ENCODE data around the gene FBXL22. TPM values are rescaled to one million over a fixed set of nuclear protein-coding genes. Genes with fewer than 3 reads are reported as not detected.

Gene FBXL22
- total RNA-seq, 6 experiments from 2014 or later = 0.20 to 0.57 (median 0.29) TPM

- Mint-ChIP-seq H3K9me3 (no peaks in the 10 kb centered on the region), H3K27me3 (ENCODE audit: insufficient read depth) (no peaks in the 10 kb centered on the region; the same call in 1 of the 2 replicates), H3K4me1 (ENCODE audit: low read depth) (peaks cover 47% of the 10 kb centered on the region), H3K36me3 (ENCODE audit: low read depth) (peaks cover 42% of the 10 kb centered on the region), H3K4me3 (no peak overlapping the region), H3K27ac (no peak overlapping the region)
- no peak for DNase-seq
- no peak for TF ChIP-seq CTCF (IDR thresholded peaks at IDR 0.05)
Observed at GRCh38 chr15:63556246-63556645, 40.9 kb upstream of the FBXL22 start.

- Mint-ChIP-seq H3K9me3 (no peaks in the 10 kb centered on the region), H3K4me1 (ENCODE audit: low read depth) (peaks cover 46% of the 10 kb centered on the region), H3K36me3 (ENCODE audit: low read depth) (peaks cover 42% of the 10 kb centered on the region), H3K4me3 (no peak overlapping the region), H3K27ac (no peak overlapping the region), H3K27me3 (ENCODE audit: insufficient read depth) (no peaks in the 10 kb centered on the region; the same call in 1 of the 2 replicates)
- TF ChIP-seq CTCF (IDR thresholded peaks at IDR 0.05) = no peak
- no peak for DNase-seq
Observed at GRCh38 chr15:63556736-63557135, 40.5 kb upstream of the FBXL22 start.

DNA sequence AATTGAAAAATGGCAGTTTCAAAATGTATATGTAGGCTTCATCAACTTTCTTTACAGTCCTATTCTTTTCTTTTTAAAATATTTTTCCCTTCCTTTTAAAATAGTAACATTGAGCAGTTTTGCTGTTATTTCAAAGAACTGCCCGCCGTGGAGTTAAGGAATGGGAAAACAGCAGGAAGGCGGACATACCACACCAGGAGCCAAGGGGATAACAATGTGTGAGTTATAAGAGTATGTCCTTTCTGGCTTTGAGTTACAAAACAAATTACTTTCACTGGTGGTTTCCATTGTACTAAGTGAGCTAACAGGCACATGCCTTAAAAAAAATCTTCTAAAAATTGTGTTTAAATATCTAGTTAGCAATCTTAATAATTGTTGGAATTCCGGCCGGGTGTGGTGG lies 37.4 kb upstream of the FBXL22 start:
- H3K27ac Mint-ChIP-seq = no peak overlapping the region
- no peak for DNase-seq
- no peaks in the 10 kb centered on the region for H3K9me3 Mint-ChIP-seq
- H3K4me3 Mint-ChIP-seq = no peak overlapping the region
- no peaks in the 10 kb centered on the region; the same call in 1 of the 2 replicates for H3K27me3 Mint-ChIP-seq (ENCODE audit: insufficient read depth)
- peaks cover 42% of the 10 kb centered on the region for H3K36me3 Mint-ChIP-seq (ENCODE audit: low read depth)
- no peak for TF ChIP-seq CTCF (IDR thresholded peaks at IDR 0.05)
- peaks cover 16% of the 10 kb centered on the region for H3K4me1 Mint-ChIP-seq (ENCODE audit: low read depth)

- DNase-seq = no peak
- Mint-ChIP-seq H3K36me3 (ENCODE audit: low read depth) (peaks cover 38% of the 10 kb centered on the region), H3K4me3 (no peak overlapping the region), H3K9me3 (no peaks in the 10 kb centered on the region), H3K27ac (no peak overlapping the region), H3K27me3 (ENCODE audit: insufficient read depth) (no peaks in the 10 kb centered on the region; the same call in 1 of the 2 replicates), H3K4me1 (ENCODE audit: low read depth) (peaks cover 17% of the 10 kb centered on the region)
- no peak for TF ChIP-seq CTCF (IDR thresholded peaks at IDR 0.05)
Observed at GRCh38 chr15:63560741-63561448, 36.3 kb upstream of the FBXL22 start.

- TF ChIP-seq CTCF (IDR thresholded peaks at IDR 0.05) = no peak
- H3K27ac Mint-ChIP-seq = no peak overlapping the region
- H3K9me3 Mint-ChIP-seq = no peaks in the 10 kb centered on the region
- H3K4me3 Mint-ChIP-seq = no peak overlapping the region
- H3K36me3 Mint-ChIP-seq (ENCODE audit: low read depth) = peaks cover 18% of the 10 kb centered on the region; the same call in 1 of the 2 replicates
- H3K27me3 Mint-ChIP-seq (ENCODE audit: insufficient read depth) = no peaks in the 10 kb centered on the region
- no peak for DNase-seq
- peaks cover 17% of the 10 kb centered on the region for H3K4me1 Mint-ChIP-seq (ENCODE audit: low read depth)
Observed at GRCh38 chr15:63564093-63564492, 33.1 kb upstream of the FBXL22 start.

All from HFFc6 (cell line).